IPS-NIHi7 (cell line): ENCODE results near the gene DOCK4.

ENCODE experiments used
- DNase-seq: peaks from one replicate; pipeline ENCODE4 v3.0.0; 2012; ENCODE audit warnings: mixed read lengths; ENCODE audit errors: extremely low spot score

DOCK4 gene

DNA sequence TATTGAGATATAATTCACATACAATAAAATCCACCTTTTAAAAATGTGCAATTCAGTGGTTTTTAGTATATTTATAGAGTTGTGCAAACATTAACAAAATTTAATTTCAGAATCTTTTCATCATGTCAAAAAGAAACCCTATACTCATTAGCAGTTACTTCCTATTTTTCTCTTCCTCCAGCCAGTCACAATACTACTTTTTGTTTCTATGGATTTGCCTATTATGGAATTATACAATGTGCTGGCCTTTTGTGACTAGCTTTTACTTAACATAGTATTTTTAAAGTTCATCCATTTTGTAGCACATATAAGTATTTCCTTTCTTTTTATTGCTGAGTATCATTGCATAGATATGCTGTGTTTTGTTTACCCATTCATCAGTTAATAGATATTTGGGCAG lies 444.0 kb downstream of the DOCK4 start:
- DNase-seq = no peak

DNA sequence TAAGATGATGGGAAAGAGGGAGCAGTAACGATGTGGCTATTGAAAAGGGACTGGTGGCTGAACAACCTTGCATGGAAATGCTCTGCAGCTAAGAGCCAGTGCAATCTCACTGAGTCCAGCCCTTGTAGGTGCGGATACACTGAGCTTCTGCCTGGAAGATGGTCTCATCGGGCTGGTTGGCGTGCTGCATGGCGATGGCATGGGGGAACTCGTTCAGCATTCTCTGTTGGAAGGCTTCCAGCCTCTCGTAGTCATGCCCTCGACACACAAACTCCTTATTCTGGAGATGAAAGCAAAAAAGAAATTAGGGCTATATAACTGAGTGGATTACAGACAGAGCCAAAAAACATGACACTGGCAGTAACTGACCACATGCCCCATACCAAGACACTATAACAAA lies 446.2 kb downstream of the DOCK4 start:
- no peak for DNase-seq

DNA sequence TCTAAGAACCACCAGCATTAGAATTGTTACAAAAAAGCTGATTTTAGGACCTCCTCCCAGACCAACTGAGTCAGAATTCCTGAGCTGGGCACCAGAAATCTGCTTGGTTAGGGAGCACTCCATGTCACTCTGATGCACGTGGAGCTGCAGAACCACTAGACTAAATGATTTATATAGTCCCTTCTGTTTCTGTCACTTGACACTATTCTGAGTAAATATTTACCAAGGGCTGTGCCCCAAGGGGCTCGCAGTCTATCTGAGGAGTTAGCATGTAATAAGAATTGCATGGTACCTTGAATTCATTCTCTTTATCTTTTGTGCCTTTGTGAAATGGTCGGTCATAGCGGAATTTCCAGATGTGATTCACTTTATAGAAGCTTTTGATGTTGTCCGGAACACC lies 447.9 kb downstream of the DOCK4 start:
- DNase-seq = no peak

DNA sequence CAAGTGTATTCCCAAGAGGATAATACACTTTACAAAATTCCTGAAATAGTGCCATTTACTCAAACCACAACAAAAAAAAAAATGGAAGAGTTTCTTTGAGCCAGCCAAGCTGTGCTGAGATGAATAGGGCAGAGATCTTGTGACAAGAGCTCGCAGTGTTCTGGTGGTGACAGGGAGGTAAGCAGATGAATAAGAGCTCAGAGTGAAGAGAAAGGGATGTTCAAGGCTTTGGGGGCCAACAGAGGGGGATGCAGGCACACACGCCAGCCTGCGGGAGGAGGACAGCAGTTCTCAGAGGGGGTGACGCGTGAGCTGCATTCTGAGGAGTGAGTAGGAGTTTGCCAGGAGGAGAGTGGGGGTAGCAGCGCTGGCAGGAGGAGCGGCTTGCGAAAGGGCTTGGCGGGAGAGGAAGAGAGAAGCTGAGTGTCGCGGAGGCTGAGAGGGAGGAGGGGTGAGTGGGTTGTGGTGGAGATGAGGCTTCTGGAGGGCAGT lies 449.5 kb downstream of the DOCK4 start:
- peak; percentile 60 for DNase-seq

DNA sequence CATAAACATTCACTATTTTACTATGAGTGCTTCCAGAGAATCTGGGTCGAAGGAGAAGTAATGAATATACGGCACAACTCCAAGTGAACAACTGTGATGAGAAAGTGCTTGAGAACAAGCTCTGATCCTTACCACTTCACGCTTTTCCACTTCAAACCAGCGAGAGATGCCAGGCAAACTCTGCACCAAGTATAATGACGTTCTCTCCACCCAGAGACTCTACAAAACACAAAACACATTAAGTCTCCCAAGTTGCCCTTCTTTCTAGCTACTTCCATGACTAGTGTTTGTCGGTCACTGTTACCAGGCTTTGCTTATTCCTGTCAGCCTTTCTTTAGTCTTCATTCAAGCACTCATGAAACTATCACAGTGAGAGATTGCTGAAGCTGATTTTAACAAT lies 450.8 kb downstream of the DOCK4 start:
- DNase-seq = no peak

DNA sequence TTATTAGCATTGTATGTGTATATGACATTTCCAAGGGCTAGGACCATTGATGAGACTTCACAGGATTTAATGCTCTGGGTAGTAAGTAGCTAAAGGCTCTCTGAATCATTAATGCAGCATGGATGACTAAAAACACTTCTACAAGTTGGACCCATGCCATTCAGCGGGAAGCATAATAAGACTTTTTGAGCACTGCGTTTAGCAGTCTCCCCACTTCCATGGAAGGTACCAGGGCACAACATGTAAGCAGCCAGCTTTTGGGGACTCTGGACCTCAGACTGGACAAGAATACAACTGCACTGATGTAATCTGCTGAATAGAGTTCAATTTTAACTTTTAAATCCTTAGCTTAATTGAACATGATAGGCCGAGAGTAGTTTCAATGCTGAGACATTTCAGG lies 452.2 kb downstream of the DOCK4 start:
- no peak for DNase-seq

DNA sequence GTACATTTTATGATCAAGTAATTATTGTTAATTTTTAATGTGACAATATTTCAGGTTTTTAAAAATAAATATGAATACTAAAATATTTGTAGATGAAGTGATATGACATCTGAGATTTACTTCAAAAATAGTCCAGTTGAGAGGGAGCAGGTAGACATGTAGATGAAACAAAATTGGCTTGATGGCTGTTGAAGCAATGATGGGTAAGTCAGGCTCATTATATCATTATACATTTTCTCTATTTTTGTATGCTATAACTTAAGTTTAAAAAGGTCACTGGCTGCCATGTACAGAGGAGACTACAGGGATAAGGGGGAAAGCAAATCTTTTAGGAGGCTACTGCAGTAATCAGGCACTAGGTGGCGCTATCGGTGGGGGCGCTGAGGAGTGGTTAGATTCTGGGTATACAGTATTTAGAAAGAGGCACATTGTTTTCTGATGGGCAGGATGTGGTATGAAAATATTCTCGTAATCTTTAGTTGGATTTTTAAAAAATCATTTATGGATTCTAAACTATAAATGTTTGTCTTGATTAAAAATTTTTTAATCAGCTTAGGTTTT lies 454.1 kb downstream of the DOCK4 start:
- peak; percentile 73 for DNase-seq

DNA sequence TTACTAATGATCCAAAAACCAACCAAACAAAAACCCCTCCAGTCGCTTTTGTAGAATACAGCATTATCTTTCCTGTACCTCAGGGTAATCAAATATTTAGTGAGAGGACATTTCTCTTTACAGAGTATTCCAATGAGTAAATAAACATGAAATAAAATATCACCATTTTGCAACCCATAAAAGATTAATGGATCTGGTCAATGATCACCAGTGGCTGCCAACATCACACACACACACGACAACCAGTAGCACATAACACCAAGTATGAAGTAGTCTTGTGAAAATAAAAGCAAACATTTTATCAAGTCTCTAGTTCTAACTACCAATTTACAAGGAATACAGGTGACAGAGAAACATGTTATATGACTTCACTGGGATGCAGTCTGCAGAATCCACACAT lies 455.3 kb downstream of the DOCK4 start:
- DNase-seq = no peak

DNA sequence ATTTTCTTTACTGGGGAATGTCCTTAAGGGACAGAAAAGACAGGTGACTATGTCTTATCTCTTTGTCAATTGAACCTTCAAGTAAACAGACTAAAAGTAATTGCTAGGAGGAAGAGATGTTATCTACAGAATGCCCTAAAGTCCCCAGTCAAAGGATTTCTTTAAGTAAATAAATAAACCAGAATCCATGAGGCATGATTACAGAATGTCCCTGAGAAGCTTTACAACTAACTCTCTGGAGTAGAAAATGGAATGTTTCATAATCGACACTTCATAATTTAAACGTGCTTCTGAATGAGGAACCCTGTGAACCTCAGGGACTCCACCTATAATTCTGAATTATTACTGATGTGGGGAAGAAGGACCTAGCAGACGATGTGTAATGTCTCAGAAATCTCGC lies 456.0 kb downstream of the DOCK4 start:
- no peak for DNase-seq

DNA sequence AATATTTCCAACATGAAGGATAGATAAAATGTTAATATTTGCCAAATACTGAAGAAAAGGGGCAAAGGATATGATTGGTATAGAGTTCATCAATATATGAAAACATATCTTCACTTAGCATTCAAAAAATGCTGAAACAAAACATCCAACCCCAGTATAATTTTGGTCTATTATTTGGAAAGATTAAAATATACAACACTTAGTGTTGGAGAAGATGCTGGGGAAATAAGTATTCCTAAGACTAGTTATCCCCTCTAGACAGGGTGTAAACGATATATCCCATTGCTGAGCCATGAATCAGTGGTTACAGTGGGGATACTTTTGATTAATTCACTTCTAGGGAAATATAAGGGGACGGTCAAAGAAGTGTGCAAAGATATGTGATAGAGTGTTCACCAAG lies 456.6 kb downstream of the DOCK4 start:
- DNase-seq = no peak

DNA sequence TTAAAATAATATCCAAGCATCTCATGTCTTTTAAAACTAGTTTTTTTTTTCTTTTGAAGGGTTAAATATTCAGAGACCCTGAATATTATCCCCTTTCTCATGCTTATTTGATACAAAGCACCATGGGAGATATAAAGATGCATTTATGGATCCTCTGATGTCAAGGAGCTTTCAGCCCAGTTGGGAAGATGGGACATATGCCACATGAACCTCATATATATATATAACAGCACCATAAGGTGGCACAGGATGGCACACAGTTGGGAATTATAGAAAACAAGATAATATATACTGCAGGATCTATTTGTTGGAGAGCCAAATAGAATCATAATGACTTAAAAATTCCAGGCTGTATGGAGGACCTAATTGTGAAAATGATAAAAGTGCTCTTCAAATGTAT lies 458.5 kb downstream of the DOCK4 start:
- DNase-seq = no peak

DNA sequence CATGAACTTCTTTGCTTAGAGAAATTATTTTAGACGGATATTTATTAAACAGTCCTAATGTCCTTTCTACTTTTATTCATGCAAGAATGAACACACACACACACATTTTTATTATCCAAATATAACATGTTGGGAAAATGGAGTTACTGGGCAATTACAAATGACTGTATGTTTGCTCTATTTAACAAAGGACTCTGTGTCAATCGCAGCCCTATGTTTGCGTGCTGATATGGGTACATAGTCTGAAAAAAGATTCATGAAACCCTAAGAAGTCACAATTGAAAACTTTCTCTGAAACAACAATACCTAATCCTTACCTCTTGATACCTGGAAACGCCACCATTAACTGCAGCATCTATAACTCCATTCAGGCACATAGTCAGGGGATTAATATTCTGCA lies 459.2 kb downstream of the DOCK4 start:
- no peak for DNase-seq

DNA sequence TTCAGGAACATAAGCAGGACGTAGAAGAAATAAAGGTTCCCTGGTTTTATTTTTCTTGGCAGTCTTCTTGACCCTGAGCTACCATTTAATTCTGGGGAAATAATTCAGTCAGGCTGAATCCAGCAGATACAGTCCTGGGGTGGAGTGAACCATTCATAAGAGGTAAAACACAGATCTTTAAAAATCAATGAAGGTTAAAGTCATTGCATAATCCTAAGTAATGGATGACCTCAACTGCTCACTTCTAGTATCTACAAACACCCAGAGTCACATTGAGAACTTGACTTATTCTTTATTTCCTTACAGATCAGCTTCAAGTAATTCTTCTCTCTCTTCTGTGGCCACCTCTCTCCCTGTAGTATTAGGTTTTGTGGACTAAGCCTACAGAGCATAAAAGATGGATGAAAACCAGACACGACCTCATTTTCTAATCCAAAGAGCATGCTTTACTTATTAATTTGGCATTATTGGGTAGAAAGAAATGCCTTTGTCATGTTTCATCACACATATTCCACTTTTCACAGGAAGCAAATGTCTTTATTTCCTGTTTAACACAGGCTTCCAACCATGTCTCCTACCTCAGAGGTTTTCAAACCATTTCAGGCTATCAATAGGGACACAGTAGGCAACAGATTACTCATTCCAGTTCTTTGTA lies 461.6 kb downstream of the DOCK4 start:
- DNase-seq = no peak

DNA sequence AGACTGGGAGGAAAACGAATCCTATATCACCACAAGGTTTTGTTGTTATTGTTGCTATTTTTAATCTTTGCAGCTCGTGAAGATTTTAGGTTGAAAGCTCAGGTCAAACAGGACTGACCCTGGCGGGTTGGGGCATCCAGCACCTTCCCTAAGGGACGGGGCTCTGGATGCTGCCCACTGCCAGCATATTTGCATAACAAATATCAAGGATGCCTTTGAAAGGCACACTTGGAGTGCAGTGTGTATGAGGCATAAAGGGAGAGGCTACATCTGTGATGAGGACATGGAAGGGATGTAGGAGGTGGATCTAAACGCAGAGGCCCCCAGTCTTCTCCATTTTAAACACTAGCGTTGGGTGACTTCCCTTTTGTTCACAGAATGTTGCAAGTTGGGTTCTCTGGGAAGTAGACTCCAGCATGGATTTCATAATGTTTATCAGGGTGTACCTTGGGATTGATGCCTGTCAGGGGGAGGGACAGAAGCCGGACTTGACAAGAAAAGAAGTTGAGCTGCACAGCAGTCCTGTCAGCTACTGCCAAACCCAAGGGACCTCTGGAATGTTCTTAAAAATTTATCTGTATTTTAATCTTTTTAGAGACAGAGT lies 462.9 kb downstream of the DOCK4 start:
- no peak for DNase-seq

DNA sequence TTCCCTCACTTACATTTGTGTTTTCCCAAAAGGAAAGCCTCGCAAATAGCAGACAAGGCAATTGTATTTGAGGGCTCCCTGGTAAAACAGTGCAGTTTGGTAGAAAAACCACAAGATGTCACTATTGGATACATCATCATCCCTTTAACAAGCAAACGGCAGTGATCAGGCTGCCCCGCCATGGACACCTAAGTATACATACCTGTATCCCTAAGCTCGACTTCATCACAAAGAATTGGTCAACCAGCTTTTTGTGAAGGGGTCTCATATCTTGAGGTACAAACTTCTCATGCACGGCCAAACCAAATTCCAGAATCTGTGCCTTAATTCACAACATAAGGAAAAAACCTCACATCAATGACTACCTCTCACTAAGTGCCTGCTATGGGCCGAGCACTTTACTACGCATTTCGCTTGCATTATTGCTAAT lies 464.4 kb downstream of the DOCK4 start:
- peak; percentile 78 for DNase-seq

DNA sequence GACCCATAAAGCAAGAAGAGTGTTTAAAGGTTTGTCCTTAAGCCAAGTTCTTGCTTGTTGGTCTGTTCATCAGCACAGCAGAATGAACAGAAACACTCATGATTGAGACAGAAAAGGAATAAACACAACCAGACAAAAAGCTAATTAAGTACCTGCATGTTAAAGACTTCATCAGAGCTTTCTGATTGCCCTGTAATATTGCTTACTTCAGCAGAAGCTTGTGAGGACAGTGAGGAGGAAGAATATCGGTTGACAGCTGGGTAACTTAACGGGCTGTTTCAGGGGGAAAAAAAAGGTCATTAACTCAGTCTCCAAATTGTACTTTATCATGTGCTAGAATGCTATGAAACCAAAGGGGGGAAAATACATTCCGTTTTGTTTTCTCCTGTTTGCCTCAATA lies 465.3 kb downstream of the DOCK4 start:
- DNase-seq = no peak

DNA sequence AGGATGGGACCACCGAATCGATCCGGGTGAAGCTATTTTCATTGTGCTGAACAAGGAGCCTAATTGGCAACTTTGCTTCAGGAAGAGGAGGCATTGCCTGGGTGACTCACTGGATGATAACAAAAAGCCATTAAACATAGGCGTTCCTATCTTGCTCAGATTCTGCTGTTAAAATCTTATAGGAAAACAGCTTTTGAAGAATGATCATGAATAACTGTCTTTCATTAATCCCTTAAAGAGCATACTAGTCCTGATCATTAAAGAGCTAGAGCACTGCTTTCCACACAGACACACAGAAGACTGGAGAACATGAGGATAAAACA lies 469.7 kb downstream of the DOCK4 start:
- no peak for DNase-seq

DNA sequence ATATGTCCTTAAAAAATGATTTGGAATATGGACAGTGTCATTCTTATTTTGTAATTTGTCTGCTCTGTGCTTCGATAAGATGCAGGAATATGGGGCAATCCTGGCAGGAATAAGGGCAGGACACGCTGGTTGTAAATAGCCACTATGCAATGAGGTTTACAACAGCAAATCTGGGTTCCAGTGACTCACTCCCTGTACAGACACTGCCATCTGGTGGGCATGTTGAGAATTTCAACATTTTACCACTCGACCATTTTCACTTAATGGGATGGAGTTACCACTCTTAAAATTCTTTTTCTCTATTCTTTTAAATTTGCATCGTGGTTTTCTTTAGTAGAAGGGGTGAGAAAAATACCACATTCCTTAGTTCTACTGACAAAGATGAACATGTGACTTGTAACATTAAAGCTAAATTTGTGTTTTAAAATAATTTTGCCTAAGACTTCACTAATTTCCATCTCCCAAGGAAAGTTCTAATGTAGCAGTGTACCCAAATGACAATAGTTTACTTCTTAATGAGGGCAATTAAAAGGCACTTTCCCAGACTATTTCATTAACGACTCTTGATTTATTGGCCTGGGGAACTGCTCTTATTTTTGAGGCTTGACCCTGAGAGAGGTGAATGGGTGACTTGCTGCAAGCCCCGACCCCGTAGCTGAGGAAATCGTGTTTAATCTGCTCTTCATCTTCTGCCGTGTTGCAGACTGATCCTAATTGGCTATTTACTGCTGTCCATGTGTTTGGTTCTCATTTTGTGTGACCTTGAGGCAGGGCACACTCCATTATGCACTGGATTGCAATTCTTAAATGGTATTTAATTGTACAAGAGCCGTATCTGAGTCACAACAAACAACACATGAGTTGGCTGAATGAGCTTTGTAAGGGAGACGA lies 470.3 kb downstream of the DOCK4 start:
- DNase-seq = peak; percentile 71

DNA sequence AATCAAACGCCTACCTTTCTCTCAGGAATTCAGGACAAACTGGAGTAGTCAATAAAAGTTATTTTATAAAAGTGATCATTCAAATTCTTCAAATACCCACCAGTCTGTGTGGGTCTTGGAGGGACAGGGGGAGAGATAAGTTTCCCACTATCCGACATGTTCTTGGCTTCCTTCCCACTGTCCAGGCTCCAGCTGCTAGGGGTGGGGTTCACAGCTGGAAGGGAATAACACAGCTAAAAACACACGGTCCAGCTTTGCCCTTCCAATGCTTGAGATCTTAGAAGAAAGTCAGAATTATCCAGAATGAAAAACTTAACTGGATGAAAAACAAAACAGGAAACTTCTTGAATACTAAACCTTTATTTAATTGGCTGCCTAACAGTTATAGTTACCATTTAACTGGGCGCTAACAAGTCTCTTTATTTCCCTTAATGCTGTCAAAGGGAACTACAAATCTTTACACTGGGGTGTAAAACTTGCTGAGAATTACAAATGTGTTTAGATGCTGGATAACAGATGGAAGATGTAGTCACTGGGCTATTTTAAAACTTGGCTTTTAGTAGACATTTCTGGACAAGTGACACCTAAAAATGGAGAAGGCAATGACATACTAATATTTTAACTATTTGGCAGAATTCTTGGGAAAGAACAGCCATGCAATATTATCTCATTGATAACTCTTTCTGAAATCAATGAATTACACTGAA lies 471.1 kb downstream of the DOCK4 start:
- DNase-seq = no peak

DNA sequence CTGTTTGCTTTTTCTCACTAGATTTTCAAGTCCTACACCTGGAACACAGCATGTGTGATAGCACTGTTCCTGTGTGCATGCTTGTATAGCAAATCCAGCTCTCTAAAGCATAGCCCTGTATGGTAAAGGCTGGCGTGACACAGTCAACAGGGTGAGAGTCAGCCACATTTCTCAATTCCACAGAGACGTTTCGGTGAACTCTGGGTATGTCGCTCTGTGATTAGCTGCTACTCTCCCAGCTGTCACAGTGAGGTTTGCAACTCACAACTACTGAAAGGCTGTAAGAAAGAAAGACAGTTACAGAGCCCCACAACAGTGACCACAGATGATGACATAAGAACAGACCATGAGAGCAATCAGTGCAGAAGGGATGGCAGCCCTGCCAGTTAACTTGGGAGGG lies 473.3 kb downstream of the DOCK4 start:
- DNase-seq = no peak

DNA sequence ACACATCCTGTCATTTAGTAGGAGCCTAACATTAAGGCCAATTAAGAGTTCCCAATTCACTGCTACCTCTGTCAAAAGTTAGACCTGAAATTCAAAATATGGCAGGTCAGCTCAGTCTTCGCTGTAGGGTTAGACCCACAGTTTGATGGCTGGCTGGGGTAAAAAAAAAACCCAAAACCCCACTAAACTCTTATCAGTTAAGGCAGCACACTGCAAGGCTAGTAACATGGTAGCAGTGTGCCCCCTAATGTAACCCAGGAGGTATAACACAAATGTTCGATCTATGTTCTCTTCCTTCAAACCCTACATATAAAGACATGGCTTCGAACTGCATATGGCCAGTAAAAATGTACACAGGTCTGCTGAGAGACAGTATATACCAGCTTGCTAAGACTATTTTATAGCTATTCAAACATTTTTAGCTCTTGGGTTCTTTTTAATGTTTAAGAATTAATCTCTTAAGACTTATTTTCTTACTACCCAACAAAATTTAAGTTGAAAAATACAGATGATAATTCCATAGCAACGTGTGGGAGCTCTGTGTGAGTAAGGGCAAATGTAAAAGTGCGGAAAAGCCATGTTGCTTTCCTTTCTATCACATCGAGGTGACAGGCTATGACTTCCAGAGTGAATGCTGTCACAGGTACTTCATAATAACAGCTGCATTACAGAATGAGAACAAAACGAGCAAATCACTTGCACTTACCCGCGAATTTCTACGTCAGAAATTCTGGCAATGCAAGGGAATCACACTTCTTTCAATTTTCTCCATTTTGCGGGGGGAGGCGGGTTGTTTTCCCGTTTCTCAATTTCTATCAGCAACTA lies 475.5 kb downstream of the DOCK4 start:
- peak; percentile 43 for DNase-seq
